Activated B cell treated with CpG ODN at 0.5 μM for 24 hours (primary cell): Measurements from ENCODE around the gene PARP6. TPM values are rescaled to one million over a fixed set of nuclear protein-coding genes. Genes with fewer than 3 reads are reported as not detected.

Source experiments
- ATAC-seq: fragments of 200-7000 bp; cut with Tn5 transposase; one replicate; pipeline ENCODE4 v1.10.0; 2021; ENCODE audit warnings: low read depth, mild to moderate bottlenecking, moderate library complexity
- CTCF ChIA-PET: fragments of 350-600 bp; sonication (Branson Sonifier 250); formaldehyde crosslinking; loops from one replicate; lab custom pipeline; 2021; ENCODE audit warnings: antibody characterized with exemption; lab: Charles Lee
- POLR2A ChIA-PET: fragments of 350-600 bp; sonication (Branson Sonifier 250); formaldehyde crosslinking; loops from one replicate; lab custom pipeline; 2021; ENCODE audit warnings: antibody characterized with exemption; lab: Charles Lee
- DNase-seq: peaks from one replicate; pipeline ENCODE4 v3.0.0; 2022
- H3K27ac Mint-ChIP-seq: one replicate; pipeline ENCODE4 v1.8.0; 2020; ENCODE audit warnings: mixed read lengths
- H3K27me3 Mint-ChIP-seq: one replicate; pipeline ENCODE4 v1.8.0; 2021; ENCODE audit warnings: mixed read lengths
- H3K36me3 Mint-ChIP-seq: one replicate; pipeline ENCODE4 v1.8.0; 2021; ENCODE audit warnings: low read depth, mixed read lengths
- H3K4me1 Mint-ChIP-seq: one replicate; pipeline ENCODE4 v1.8.0; 2021; ENCODE audit warnings: mixed read lengths
- H3K4me3 Mint-ChIP-seq: one replicate; pipeline ENCODE4 v1.8.0; 2020; ENCODE audit warnings: mild to moderate bottlenecking, mixed read lengths
- H3K9me3 Mint-ChIP-seq: one replicate; pipeline ENCODE4 v1.8.0; 2020; ENCODE audit warnings: mixed read lengths
- intact Hi-C: fragments of 100-400 bp; cut with micrococcal nuclease; formaldehyde crosslinking; loops from one replicate; pipeline ENCODE4 v1.15.1; 2024
- total RNA-seq: library from RNA; stranded (reverse); gene quantifications from 2 replicates; pipeline ENCODE4 v1.2.3, GENCODE V29; 2022
- TF ChIP-seq, protein P1 (sequence below): fragments of 200-600 bp; IDR thresholded peaks from one replicate; pipeline ENCODE4 v1.8.0; 2022; ENCODE audit warnings: antibody characterized with exemption, mild to moderate bottlenecking

Gene PARP6
- total RNA-seq, 1 donor from 2014 or later = 81.4 TPM

DNA sequence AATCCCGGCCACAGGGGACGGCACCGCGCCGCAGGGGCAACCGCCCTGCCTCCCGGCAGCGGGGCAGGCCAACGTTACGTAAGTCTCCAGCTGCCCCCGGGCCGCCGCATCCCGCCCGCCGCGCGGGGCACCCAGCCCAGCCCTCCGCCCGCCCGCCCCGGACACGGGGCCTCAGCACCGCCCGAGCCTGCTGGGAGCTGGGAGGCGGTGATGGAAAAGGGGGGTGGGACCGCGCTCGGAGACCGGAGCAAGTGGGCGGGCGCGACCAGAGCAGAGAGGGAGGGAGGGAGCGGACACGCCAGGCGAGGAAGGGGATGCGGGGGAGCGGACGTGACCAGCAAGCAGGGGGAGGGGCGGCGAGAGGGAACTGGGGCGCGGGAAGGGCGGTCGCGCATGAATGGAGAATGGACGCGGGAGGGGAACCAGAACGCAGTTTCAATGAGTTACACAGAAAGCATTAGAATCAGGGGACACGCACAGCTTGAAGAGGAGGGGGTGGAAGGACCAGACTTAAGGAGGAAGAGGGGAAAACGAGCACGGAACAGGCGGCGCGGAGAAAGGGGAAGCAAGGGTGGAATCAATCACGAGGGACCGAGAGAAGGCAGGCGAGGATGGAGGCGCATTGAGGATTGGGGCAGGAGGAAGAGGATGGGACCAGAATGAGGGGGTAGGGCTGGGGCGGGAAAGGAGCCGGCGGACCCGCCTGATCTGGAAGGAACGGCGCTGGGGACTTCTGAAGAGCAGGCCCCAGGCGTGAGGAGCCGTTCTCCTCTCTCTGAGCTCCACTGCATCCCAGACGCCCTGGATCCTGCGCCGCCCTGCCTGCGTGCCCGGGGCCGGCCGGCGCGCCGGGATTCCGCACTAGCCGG lies 41.9 kb downstream of the PARP6 start:
- peak overlapping the region; percentile 99 for H3K4me3 Mint-ChIP-seq
- ChIA-PET POLR2A (interaction anchor here (0.6 to 6.5 kb wide), 15 partner anchors 9 to 479 kb away, joined by 3 to 113 read pairs (median 8); partner anchors contain the start of genes ARIH1, CELF6, GRAMD2A and HEXA), CTCF (interaction anchor here (1.9 to 3.2 kb wide), 2 partner anchors 30 to 43 kb away, joined by 6 to 13 read pairs; no protein-coding TSS in a partner anchor)
- no peaks in the 10 kb centered on the region for H3K9me3 Mint-ChIP-seq
- TF ChIP-seq, protein P1, sequence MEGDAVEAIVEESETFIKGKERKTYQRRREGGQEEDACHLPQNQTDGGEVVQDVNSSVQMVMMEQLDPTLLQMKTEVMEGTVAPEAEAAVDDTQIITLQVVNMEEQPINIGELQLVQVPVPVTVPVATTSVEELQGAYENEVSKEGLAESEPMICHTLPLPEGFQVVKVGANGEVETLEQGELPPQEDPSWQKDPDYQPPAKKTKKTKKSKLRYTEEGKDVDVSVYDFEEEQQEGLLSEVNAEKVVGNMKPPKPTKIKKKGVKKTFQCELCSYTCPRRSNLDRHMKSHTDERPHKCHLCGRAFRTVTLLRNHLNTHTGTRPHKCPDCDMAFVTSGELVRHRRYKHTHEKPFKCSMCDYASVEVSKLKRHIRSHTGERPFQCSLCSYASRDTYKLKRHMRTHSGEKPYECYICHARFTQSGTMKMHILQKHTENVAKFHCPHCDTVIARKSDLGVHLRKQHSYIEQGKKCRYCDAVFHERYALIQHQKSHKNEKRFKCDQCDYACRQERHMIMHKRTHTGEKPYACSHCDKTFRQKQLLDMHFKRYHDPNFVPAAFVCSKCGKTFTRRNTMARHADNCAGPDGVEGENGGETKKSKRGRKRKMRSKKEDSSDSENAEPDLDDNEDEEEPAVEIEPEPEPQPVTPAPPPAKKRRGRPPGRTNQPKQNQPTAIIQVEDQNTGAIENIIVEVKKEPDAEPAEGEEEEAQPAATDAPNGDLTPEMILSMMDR = no peak
- peaks cover 49% of the 10 kb centered on the region for H3K4me1 Mint-ChIP-seq
- H3K27ac Mint-ChIP-seq = peak overlapping the region; percentile 98
- H3K27me3 Mint-ChIP-seq = no peaks in the 10 kb centered on the region
- DNase-seq (peak; percentile 63), ATAC-seq (peak; percentile 4)
- peaks cover 26% of the 10 kb centered on the region for H3K36me3 Mint-ChIP-seq
- intact Hi-C loops = loop anchor here (1.0 to 2.0 kb wide), 2 partner anchors 31 to 146 kb away; partner anchors contain the start of gene HEXA

DNA sequence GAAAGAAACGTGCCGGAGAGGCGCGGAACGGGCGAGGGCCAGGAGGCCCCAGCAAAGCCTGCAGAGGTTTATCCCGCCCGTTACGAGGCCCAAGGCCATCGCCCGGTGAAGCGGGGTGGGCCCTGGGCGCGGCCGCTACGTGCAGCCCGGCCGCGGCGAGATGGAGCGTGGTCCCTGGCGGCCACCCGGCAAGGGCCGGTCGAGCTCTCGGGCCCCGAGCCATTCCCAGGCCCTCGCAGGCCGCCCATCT lies 42.5 kb downstream of the PARP6 start:
- Mint-ChIP-seq H3K9me3 (no peaks in the 10 kb centered on the region), H3K27ac (peak overlapping the region; percentile 99), H3K36me3 (peaks cover 28% of the 10 kb centered on the region), H3K27me3 (no peaks in the 10 kb centered on the region), H3K4me1 (peaks cover 51% of the 10 kb centered on the region), H3K4me3 (peak overlapping the region; percentile 96)
- intact Hi-C loops = loop anchor here (2.0 kb wide), 1 partner anchor 147 kb away; the partner anchor contains the start of gene HEXA
- no peak for ATAC-seq
- DNase-seq = no peak
- CTCF ChIA-PET = interaction anchor here (1.9 to 3.2 kb wide), 2 partner anchors 30 to 44 kb away, joined by 6 to 13 read pairs; no protein-coding TSS in a partner anchor
- POLR2A ChIA-PET = interaction anchor here (0.6 to 6.5 kb wide), 13 partner anchors 9 to 479 kb away, joined by 3 to 113 read pairs (median 8); partner anchors contain the start of genes ARIH1, CELF6, GRAMD2A and HEXA
- TF ChIP-seq, protein P1 = no peak

DNA sequence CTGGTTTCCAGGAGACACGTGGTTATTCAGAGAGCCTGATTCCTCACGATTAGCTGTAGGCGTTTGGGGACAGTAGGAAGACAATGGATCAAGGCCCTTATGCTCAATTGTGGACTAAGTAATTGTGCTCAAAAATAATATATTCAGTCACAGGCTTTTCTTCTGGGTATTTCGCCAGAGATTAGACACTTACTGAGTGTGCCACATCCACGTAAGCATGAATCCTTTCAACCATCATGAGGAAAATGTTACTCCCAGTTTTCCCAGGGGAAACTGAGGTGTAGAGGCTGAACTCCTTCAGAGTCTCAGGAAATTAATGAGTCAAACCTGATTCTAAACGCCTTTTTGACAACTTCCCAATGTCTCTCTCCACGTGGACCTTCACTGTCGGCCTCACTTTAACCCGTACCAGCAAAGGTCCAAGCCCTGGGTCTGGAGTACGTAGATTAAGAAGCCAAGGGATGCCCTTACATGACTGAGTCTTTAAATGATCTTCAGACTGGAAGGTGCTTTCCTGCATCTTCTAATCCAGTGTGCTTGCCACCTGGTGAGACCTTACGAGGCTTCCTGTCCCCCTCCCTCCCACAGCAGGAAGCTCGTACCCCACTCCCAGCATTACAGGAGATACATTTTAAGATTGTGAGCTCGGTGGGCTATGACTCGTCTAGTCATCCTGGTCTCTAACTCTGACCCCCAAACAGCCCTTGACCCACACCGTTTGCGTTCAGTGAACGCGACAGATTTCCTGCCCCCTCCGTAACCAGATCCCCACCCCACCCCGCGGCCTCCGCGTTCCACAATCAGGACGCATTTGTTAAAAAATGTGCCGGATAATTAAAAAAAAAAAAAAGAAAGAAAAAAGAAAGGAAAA lies 43.0 kb downstream of the PARP6 start:
- TF ChIP-seq, protein P1 = no peak
- Mint-ChIP-seq H3K4me1 (peaks cover 54% of the 10 kb centered on the region), H3K4me3 (peak overlapping the region; percentile 96), H3K36me3 (peaks cover 30% of the 10 kb centered on the region), H3K27me3 (no peaks in the 10 kb centered on the region), H3K27ac (peak overlapping the region; percentile 99), H3K9me3 (no peaks in the 10 kb centered on the region)
- DNase-seq (peak; percentile 19), ATAC-seq (no peak)
- intact Hi-C loops = no loop called here
- ChIA-PET CTCF (interaction anchor here (1.9 kb wide), 1 partner anchor 44 kb away, joined by 6 read pairs; no protein-coding TSS in a partner anchor), POLR2A (interaction anchor here (0.6 to 6.5 kb wide), 12 partner anchors 8 to 478 kb away, joined by 3 to 113 read pairs (median 10); partner anchors contain the start of genes ARIH1, CELF6, GRAMD2A and HEXA)

DNA sequence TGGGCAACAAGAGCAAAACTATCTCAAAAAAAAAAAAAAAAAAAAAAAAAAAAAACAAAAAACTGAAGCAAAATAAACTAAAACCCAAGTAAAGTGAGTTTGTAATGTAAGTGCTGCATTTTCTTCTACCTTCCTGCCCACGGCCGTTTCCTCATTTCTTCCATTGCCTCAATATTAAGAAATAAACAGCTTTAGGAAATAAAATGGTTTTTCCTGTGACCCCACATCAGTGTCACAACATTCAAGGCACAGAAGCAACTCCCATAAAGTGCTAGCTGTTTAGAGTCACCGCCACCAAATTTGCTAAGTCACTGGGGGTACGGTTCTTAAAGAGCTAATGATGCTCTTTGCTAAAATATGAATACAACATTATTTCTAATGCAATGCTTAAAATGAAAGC lies 44.6 kb downstream of the PARP6 start:
- intact Hi-C loops = loop anchor here (1.0 kb wide), 6 partner anchors 45 to 556 kb away; partner anchors contain the start of genes ADPGK, BBS4, CELF6 and HIGD2B
- TF ChIP-seq, protein P1 = no peak
- peaks cover 45% of the 10 kb centered on the region for H3K36me3 Mint-ChIP-seq
- H3K27ac Mint-ChIP-seq = peak overlapping the region; percentile 99
- peak overlapping the region; percentile 96 for H3K4me3 Mint-ChIP-seq
- ATAC-seq (no peak), DNase-seq (no peak)
- POLR2A ChIA-PET = interaction anchor here (0.6 to 6.5 kb wide), 21 partner anchors 8 to 459 kb away, joined by 3 to 113 read pairs (median 6); partner anchors contain the start of genes ARIH1, BBS4, CELF6 and HEXA
- no peaks in the 10 kb centered on the region for H3K27me3 Mint-ChIP-seq
- CTCF ChIA-PET = interaction anchor here (1.1 to 2.9 kb wide), 7 partner anchors 11 to 245 kb away, joined by 3 to 40 read pairs (median 10); partner anchors contain the start of gene GRAMD2A
- peaks cover 69% of the 10 kb centered on the region for H3K4me1 Mint-ChIP-seq
- no peaks in the 10 kb centered on the region for H3K9me3 Mint-ChIP-seq
